MV-4-11 (cell line): ENCODE data around the gene NRXN2.

Experiments
- DNase-seq: peaks from one replicate; lab custom pipeline; 2025; lab: John Stamatoyannopoulos, UW

NRXN2 gene

DNA sequence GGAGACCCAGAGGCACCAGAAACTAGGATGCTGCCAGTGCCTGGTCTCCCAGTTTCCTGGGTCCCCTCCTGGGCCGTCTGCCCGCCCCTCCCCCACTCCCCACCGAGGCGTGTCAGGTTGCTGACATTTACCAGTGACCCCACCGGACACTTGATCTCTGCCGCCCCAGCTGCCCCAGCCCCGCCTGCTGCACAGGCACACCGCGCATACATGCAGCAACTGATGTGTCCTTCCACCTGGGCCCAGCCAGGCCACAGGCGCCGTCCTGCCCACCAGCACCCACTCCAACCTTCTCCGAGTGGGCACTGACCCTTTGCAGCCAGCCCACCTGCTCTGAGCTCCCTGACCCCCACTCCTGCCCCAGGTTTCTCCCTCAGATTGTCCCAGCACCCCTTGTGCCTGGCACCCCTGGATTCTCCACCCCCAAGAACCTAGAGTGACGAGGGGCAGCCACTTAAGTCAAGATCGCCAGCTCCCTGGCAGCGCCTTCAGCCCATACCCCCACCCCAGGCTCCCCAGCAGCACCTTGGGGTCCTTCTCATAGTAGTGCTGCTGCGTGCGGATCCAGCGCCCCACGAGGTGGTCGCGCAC lies 36.2 kb upstream of the NRXN2 start:
- DNase-seq = no peak

DNA sequence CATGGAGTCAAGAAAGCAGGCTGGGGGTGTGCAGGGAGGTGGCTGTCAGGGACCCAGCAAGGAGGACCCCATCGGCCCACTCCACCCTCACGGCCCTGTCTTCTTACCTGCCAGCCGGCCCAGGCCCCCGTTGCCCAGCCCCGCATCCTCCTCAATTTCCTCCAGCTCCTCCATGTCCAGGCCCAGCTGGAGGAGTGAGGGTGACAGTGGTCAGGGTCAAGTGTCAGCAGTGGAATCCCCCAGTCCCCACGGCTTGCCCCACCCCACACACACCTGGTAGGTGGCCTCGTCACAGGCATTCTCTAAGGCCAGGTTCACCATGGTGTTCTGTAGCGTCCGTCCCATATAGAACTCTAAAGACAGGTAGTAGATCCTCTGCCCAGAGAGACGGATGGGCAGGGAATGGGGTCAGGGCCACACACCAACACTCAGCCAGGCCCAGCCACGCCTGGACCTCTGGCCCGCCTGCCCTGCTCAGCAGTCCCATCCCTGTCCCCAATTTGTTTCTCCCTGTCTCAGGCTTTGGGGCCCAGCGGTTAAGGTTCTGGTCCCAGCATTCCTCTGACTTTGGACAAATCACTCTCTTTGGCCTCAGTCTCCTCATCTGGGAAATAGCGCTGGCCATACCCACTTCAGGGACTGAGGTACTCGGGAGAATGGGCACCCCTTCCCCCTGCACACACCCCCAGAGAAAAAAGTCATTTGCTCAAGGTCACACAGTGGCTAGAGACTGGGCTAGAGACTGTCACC lies 35.5 kb upstream of the NRXN2 start:
- DNase-seq = no peak

DNA sequence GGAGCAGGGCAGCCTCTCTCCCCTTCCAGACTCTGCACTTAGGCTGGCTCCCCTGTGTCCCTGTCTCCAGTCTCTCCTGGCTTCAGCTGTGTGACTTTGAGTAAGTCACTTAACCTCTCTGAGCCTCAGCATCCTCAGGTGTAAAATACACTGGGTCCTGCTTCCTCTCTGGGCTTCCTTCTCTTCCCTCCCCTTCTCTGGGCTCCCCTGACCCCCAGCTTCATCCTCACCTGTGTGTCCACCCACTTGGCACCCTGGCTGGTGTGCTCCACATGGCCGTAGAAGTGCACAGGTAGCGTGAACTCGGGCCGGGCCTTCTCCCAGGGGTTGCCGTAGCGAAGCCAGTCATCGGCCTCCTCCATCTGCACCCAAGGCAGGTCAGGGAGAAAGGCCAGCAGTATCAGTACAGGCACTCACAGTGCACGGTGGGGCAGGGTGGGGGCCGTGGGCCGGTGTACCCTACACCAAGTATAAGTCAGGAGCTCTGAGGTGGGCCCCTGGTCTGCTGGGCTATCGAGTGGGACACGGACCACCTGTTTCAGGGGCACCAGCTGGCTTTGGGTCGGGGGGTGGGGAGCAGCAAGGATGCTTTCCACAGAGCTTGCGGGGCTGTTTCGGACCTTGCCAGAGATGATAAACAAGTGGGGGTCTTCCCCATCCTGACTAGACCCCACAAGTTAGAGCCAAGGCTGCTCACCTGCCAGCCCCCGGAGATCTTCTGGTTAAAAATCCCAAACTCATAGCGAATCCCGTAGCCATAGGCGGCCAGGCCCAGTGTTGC lies 34.7 kb upstream of the NRXN2 start:
- DNase-seq = no peak

DNA sequence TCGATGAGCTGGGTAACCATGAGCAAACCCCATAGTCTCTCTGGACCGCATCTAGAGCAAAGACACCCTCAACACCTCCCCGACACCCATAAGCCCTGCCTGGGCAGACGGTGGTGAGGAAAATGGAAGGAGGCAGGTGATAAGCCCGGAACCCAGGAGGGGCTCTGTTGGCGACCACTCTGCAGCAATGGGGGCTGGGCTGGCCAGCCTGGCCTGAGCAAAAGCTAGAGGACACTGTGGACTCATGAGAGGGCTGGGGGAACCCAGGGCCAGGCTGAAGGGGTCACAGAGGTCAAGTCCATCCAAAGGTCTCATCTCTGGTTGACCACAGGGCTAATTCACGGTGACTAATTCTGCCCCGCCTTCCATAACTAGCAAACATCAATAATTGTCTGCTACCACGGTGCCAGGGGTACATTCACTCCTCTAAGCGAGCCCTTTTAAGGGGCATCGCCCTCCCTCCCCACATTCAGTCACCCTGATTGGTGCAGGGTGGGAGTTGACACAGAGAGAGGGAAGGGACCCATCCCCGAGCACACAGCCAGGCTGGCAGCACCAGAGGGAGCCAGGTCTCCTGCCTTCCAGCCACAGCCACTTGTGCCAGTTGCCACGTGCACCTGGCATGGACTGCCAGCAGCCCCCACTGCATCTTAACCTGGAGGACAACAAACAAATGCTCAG lies 32.8 kb upstream of the NRXN2 start:
- DNase-seq = no peak

DNA sequence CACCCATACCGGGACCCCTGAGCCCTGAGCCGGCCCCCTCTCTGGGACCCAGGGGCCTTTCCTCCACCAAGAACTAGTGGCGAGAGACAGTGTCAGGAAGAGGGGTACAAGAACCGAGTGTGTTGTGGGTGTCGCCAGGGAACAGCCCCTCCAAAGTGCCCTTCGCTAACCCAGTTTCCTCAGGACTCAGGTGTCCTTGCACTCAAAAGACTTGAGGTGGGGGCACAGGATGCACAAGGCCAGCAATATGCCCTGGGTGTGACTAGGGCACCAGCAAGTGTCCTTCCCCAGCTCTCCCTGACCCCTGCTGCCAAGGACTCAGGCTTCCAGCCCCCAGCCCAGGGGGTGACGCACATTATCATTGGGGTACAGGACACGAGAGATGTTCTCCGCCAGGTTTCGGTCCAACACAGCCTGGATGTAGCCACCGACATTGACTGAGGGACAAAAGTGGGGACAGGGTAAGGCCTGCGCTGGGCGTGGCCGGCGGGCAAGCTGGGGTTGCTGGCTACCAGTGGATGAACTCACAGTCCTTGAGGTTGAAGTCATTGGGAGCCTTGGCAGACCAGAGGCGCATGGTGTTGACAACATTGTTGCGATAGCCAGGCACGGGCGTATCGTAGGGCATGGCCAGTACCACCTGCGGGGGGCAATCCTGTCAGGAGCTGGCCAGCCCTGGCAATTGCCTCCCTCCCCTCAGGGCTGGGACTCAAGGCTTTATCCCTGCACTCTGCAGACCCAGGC lies 32.1 kb upstream of the NRXN2 start:
- no peak for DNase-seq

DNA sequence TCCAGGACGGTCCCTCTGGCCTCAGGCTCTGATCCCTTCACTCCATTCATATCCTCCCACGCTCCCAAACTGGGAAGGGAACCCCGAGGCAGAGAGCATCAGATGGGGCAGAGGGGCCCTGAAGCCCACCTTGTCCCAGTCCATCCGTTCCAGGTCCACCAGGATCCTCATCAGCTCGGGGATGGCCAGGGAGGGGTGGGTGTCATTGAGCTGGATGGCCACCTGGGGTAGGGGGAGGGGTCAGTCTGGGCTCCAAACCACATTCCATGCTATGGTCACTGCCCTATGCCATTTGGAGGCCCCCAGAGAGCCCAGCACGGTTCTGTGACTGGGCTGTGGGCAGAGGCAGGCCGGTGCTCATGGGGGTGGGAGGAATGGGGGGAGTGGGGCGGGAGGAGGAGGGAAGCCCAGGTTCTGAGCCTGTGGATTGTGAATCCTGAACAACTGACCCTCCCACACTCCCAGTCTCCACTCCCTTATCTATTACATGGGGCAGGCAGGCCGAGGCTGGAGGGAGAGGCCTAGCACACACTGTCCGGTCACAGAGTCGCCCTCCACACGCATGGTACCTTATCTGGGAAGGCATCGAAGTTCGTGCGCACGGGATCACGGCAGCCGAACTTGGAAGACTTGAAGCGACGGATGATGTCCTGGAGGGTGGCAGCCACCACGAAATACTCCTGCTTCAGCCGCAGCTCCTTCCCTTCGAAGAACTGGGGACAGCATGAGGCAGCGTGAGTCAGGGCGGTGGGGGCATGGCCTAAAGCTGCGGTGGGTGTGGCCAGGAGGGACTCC lies 31.3 kb upstream of the NRXN2 start:
- DNase-seq = no peak

DNA sequence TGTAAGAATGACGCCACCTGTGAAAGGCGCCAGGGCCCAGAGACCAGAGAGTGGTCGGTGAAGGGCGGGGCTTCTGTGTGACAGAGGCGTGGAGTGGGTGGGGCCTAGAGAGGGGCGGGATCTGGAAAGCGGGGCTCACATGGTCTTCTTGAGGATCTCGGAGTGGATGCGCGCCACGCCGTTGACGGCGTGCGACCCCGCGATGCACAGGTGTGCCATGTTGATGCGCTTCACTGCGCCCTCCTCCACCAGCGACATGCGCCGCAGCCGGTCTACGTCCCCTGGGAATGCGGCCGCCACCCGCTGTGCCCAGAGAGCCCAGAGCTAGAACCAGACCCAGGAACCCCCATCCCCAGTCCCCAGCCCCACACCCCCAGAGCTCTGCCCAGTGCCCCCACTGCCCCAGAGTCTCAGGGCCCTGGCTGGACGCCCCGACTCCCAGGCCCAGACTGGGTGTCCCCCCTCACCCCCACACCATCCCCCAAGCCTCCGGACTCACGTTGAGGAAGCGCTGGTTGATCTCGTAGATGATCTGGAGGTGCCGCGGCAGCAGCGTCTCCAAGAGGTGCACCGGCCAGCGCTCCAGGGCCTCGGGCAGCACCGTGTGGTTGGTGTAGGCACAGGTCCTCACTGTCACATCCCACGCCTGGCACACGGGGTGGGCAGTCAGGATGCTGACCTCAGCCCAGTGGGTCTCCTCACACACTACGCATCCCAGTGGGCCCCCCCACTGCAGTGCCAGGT lies 30.6 kb upstream of the NRXN2 start:
- DNase-seq = no peak

DNA sequence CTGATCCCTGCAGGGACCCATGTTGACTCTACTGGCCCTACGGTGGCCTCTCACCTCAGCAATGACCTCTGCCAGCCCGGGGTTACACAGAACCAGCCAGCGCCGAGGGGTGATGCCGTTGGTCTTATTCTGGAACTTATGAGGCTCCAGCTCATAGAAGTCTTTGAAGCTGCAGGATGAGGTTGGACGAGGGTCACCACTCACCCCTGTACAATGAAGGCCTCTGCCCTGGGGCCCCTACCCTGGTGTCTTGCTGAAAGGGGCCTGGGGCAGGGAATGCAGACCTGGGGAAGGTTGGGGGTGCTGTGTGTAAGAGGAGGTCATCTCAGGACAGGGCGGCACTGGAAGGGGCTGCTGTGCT lies 30.0 kb upstream of the NRXN2 start:
- DNase-seq = no peak

DNA sequence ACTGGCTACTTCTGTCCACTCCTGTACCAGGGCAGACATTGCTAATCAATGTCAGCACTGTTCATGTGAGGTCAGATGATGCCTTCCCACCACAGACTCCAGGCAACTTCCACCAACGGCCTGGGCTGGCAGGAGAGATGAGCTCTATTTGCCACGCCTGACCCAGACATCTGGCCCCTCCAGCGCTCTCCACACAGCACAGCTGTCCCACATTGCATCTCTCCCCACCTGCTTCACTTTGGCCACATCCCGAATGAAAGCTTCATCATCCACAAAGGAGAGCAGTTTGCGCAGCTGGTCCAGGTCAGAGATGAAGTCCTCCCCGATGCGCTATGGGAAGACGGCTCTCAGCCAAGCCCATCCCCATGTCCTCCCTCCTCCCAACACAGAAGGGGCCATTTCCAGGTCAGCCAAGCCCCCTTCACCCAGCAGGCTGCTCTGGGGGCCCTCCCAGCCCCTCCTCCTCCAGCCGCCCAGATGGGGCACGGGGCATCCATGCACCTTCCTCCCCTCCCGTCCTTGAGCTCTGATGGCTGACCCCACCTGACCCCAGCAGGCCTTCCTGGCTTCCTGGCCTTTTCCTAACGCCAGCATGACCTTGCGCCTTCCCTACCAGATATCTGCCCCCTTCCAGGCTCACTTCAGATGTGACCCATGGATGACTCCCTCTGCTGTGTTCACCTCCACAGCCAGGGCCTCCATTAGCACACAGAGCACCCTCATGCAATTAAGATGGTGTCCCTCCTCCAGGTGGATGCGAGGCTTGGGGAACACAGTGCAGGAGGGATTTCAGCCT lies 29.4 kb upstream of the NRXN2 start:
- no peak for DNase-seq

DNA sequence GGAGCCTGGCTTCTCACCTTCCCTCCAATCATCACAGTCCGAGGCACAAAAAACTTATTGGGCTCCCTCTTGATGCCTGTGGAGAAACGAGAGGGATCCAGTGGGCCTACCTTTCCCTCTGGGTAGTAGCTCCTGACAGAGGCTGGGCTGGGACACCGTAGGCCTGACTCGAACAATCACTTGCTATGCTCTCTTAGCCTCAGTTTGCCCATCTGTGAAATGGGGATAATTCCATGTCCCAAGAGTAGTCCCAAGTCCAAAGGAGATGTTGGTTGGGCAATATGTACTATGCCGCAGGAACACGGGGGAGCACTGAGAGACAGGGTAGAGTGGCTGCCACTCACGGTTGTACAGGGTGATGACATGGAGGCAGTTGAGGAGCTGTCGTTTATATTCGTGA lies 28.6 kb upstream of the NRXN2 start:
- DNase-seq = no peak

DNA sequence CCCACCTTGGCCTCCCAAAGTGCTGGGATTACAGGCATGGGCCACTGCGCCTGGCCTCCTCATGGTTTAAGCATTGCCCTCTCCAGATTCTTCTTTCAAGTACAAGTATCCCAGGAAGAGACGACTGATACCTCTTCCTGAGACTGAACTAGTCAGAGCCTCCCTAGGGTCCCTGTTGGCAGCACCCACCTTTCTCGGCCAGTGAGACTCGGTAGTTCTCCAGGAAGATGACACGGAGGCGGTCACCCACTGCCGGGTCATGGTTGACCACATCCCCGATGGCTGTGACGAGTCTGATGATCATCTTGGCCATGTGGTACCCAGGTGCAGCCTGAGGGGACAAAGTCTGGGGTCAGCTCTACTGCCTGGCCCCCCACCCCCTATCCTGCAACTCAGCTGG lies 28.1 kb upstream of the NRXN2 start:
- no peak for DNase-seq

DNA sequence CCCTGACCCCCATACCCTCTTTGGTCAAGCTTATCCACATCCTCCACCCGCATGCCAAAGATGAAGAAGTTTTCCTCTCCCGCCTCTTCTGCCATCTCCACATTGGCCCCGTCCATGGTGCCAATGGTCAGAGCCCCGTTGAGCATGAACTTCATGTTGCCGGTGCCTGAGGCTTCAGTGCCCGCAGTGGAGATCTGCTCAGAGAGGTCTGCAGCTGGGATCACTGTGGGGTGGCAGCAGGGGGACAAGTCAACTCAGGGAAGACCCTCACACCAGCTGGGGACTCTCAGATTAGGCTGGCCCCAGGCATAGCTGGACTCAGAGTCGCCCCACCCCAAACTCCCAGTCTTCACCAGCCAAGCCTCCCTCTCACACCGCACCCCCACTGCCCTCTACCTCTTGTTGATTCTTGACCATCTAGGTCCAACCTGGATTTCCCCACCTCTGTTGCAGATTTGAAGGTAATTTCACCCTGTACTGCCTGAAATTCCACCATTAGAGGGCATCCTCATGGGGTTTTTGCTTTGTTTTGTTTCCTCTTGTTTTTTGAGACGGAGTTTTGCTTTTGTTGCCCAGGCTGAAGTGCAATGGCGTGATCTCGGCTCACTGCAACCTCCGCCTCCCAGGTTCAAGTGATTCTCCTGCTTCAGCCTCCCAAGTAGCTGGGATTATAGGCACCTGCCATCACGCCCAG lies 27.5 kb upstream of the NRXN2 start:
- DNase-seq = no peak

DNA sequence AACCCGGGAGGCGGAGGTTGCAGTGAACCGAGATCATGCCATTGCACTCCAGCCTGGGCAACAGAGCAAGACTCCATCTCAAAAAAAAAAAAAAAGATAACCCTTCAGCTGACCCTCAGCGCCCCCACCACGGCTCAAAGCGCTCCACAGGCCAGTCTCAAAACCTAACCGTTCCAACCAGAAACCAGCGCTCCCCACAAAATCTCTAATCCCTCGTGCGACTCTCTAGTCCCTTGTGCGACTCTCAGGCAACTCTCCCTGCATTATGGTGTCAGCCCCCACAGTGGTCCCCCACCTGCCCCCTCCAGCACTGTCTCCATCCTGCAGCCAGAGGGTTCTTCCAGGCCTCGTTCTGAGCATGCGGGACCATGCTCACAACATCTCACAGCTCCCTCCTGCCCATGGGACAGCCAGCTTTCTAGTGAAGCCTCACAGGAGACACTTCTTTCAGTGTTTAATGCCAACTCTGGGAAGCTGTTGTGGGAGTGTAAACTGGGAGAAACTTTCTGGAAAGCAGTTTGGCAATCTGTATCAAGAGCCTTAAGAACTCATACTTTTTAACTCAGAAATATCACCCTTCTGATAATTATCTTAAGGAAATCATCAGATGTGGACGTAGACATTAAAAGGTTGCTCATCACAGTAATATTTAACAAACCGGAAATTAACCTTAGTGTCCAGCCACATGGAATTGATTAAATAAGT lies 25.1 kb upstream of the NRXN2 start:
- DNase-seq = no peak

DNA sequence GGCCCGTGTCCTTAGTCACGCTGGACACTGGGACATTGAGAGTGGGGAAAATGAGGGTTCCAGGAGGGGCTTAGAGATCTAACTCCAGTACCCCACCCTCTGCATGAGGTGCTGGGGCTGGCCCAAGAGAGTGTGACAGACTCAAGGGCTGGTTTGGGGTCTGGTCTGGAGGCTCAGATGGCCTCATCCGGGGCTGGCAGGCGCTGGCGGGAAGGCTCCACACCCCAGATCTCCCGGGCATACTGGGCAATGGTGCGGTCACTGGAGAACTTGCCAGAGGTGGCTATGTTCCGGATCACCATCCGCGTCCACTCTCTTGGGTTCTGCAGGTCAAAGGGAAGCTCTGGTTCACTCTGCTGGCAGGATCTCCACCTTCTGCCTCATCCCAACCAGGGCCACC lies 23.5 kb upstream of the NRXN2 start:
- DNase-seq = no peak

DNA sequence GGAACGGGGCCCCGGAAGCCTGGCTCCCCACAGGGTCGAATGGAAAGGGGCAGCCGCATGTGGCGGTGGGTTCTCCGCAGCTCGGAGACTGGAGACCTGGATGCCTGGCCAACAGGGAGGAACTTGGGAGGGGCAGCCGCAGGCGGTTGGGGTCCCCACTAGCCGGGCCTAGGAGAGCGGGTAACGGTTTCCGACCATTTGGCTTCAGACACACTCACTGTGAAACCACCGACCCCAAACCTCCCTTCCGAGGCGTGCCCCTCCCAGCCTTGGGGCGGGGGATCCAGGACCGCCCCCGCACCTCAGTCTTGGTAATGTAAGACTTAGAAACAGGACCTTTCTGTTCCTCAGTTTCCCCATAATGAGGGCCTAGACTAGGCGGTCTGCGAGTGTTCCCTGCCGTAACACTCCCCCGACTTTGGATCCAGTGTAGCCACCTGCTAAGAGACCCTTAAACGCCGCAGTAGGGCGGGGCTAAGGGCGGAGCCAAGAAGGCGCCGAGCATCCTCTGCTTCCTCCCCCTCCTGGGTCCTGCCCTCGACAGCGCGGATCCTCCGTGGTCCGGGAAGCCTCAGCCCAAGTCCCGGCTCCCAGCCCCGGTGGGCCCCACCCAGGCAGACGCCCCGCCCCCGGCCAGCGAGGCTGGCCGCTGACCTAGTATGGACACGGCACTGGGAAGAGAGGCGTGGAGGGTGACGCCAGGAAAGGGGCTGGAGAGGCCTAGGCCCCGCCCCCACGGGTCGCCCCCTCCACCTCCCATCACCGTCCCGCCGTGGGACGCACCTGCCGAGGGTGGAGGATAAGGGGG lies 22.7 kb upstream of the NRXN2 start:
- DNase-seq = peak; percentile 82

DNA sequence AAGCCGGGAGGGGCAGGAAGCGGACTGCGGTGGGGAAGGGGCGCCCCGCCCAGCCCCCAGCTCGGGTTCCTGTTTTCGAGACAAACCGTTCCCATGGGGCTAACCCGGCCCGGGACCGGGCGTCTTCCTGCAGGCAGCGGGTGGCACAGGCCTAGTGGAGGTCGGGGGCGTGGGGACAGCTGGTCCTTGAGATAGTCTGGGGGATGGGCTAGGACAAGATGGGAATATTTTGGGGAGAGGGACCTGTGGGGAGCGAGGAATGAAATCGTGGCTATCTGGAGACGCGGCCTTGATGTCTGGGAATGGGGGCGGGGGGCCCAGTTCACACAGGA lies 22.2 kb upstream of the NRXN2 start:
- peak; percentile 79 for DNase-seq

DNA sequence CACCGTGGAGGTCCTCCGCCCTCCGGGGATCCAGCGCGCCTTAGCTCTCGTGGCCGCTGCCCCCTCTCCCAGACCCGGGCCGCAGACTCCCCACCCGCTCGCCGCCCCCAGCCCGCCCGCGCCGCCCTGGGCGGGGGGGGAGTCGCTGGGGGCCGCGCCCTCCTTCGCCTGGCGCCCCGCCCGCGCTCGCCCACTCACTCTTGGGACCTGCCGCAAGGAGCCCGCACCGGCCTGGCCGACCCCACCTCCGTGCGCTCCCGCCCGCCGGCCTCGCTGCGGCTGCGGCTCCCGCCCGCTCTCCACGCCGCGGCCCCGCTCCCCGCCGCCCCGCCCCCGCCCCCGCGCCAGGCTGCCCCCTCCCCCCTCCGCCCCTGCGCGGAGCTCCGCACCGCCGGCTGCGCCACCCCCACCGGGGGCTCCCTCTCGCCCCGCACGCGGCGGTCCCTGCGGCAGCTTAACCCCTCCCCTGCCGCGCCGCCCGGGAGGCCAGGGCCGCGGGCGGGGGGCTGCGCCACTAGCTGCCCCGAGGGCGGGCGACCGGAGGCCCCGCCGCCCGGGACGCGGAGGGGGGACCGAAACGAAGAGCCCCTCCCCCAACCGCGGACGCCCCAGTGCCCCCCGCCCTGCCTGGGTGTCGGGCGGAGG lies 21.7 kb upstream of the NRXN2 start:
- no peak for DNase-seq
